ENCODE data around the gene ABAT. TPM values are rescaled to one million over a fixed set of nuclear protein-coding genes. Genes with fewer than 3 reads are reported as not detected.
"Not testable (repeated sequence)": the region's sequence is repeated elsewhere in the genome, so short reads cannot be mapped to it uniquely, and the experiment has no call there.

Gene ABAT
- total RNA-seq, 2 experiments from 2014 or later, result 2.9 to 3.0 TPM

GRCh38 chr16:8742068-8742467, 67.7 kb downstream of the ABAT start:
- no peaks in the 10 kb centered on the region for H3K9me3 Mint-ChIP-seq (ENCODE audit: insufficient read depth)
- no peak for ATAC-seq
- POLR2A ChIA-PET, result no interaction called here
- CTCF ChIA-PET, result no interaction called here
- no peaks in the 10 kb centered on the region for H3K36me3 Mint-ChIP-seq (ENCODE audit: low read depth)
- no peaks in the 10 kb centered on the region for H3K4me1 Mint-ChIP-seq (ENCODE audit: low read depth)
- H3K27ac Mint-ChIP-seq, result no peak overlapping the region
- no peak for DNase-seq
- no peak overlapping the region for H3K4me3 Mint-ChIP-seq
- no peaks in the 10 kb centered on the region for H3K27me3 Mint-ChIP-seq (ENCODE audit: low read depth)

DNA sequence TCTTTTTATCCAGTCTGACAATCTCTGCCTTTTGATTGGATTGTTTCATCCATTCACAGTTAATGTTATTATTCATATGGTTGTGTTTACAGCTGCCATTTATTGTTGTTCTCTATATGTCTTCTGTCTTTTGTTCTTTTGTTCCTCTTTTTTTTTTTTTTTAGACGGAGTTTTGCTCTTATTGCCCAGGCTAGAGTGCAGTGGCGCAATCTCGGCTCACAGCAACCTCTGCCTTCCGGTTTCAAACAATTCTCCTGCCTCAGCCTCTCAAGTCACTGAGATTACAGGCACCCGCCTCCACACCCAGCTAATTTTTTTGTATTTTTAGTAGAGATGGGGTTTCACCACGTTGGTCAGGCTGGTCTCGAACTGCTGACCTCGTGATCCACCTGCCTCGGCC, 74.5 kb downstream of the ABAT start:
- ATAC-seq; H3K36me3 Mint-ChIP-seq (ENCODE audit: low read depth); CTCF ChIA-PET; H3K27ac Mint-ChIP-seq; H3K4me3 Mint-ChIP-seq; POLR2A ChIA-PET; H3K27me3 Mint-ChIP-seq (ENCODE audit: low read depth); DNase-seq; H3K4me1 Mint-ChIP-seq (ENCODE audit: low read depth); H3K9me3 Mint-ChIP-seq (ENCODE audit: insufficient read depth): not testable (repeated sequence)

DNA sequence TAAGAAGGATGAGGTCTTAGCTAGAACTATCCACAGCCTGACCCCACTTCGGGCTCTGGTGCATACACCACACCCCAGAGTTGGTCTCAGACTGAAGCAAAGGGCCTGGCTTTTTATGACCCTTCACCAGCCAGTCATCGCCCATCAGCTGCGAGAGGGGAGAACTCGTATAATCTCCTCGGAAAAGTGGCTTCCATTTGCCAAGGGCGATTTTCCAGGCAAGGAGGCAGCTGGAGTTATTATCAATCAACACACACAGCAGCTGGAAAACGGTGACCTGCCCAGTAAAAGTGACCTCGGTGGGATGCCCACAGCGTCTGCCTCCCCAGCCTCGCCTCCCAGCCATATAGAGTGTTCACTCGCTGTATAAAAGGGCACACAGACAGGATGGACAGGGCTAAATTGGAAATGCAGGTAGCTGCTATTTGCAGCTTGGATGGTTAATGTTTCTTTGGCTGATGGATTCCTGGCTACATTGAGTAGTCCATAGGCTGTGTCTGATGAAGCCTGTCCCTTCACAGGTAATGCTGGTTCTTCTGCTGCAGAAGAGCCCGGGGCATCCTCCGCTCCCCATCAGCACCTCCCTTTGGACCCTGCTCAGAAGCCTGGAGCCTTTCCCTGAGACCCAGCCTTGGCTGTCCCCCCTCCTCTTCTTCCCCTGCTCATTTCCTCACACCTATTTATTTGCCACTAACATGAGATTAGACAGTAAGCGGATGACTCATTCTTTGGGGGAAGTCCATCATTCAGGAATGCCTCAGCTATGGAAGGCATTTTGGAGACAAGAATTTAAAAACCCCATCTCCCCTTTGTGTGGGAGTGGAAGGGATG, 77.3 kb downstream of the ABAT start:
- Mint-ChIP-seq H3K4me3 (no peak overlapping the region), H3K36me3 (ENCODE audit: low read depth) (no peaks in the 10 kb centered on the region), H3K9me3 (ENCODE audit: insufficient read depth) (no peaks in the 10 kb centered on the region), H3K4me1 (ENCODE audit: low read depth) (no peaks in the 10 kb centered on the region), H3K27me3 (ENCODE audit: low read depth) (no peaks in the 10 kb centered on the region), H3K27ac (no peak overlapping the region)
- ATAC-seq (no peak), DNase-seq (no peak)
- POLR2A ChIA-PET, result no interaction called here
- CTCF ChIA-PET, result no interaction called here

DNA sequence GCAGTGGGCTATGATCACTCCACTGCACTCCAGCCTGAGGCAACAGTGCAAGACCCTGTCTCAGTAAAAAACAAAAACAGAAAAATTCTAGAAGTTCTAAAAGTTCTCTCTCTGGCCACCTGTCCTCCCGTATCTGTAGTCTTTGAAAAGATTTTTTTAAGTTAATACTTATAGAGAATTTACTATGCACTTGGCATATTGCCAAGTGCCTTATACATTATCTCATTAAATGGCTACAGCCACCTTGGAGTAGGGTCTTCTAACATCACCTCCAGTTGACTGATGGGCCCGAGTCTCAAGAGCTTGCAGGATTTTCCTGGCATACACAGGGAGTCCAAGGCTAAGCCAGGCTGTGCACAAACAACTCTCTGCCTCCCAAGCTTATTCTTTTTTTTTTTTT, 78.3 kb downstream of the ABAT start:
- H3K27me3 Mint-ChIP-seq (ENCODE audit: low read depth), result no peaks in the 10 kb centered on the region
- no peaks in the 10 kb centered on the region for H3K9me3 Mint-ChIP-seq (ENCODE audit: insufficient read depth)
- ATAC-seq, result no peak
- H3K4me1 Mint-ChIP-seq (ENCODE audit: low read depth), result no peaks in the 10 kb centered on the region
- no peak overlapping the region for H3K27ac Mint-ChIP-seq
- H3K4me3 Mint-ChIP-seq, result no peak overlapping the region
- DNase-seq, result no peak
- CTCF ChIA-PET, result no interaction called here
- POLR2A ChIA-PET, result no interaction called here
- H3K36me3 Mint-ChIP-seq (ENCODE audit: low read depth), result no peaks in the 10 kb centered on the region

GRCh38 chr16:8753416-8754054, 79.1 kb downstream of the ABAT start:
- ATAC-seq (no peak), DNase-seq (no peak)
- no peak overlapping the region for H3K27ac Mint-ChIP-seq
- H3K4me3 Mint-ChIP-seq, result no peak overlapping the region
- no peaks in the 10 kb centered on the region for H3K4me1 Mint-ChIP-seq (ENCODE audit: low read depth)
- no peaks in the 10 kb centered on the region for H3K27me3 Mint-ChIP-seq (ENCODE audit: low read depth)
- no peaks in the 10 kb centered on the region for H3K36me3 Mint-ChIP-seq (ENCODE audit: low read depth)
- ChIA-PET CTCF (interaction anchor here (1.9 kb wide), 1 partner anchor 126 kb away, joined by 4 read pairs; no protein-coding TSS in a partner anchor), POLR2A (no interaction called here)
- H3K9me3 Mint-ChIP-seq (ENCODE audit: insufficient read depth), result no peaks in the 10 kb centered on the region

DNA sequence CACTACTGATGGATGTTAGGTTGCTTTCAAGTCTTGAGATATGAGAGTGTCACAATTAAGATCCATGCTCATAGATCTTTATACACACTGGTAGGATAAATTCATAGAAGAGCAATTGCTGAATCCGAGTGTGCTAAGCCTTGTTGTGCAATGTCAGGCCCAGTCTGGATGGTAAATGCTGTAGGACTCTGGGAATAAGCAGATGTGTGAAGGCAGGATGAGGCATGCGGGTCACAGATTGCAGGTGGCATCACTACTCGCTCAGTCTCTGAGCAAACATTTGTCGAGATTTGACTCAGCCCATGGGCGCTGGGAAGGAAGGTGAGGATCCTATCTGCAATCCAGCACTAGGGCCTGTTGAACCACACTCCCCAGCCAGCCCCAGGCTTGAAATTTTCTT, 82.3 kb downstream of the ABAT start:
- ChIA-PET CTCF (no interaction called here), POLR2A (no interaction called here)
- Mint-ChIP-seq H3K36me3 (ENCODE audit: low read depth) (no peaks in the 10 kb centered on the region), H3K9me3 (ENCODE audit: insufficient read depth) (no peaks in the 10 kb centered on the region), H3K27me3 (ENCODE audit: low read depth) (no peaks in the 10 kb centered on the region), H3K4me3 (no peak overlapping the region), H3K4me1 (ENCODE audit: low read depth) (no peaks in the 10 kb centered on the region), H3K27ac (no peak overlapping the region)
- ATAC-seq (no peak), DNase-seq (no peak)

GRCh38 chr16:8758022-8758421, 83.6 kb downstream of the ABAT start:
- Mint-ChIP-seq H3K36me3 (ENCODE audit: low read depth) (no peaks in the 10 kb centered on the region), H3K9me3 (ENCODE audit: insufficient read depth) (no peaks in the 10 kb centered on the region), H3K27me3 (ENCODE audit: low read depth) (no peaks in the 10 kb centered on the region), H3K27ac (no peak overlapping the region), H3K4me3 (no peak overlapping the region), H3K4me1 (ENCODE audit: low read depth) (no peaks in the 10 kb centered on the region)
- DNase-seq (no peak), ATAC-seq (no peak)
- CTCF ChIA-PET, result no interaction called here
- POLR2A ChIA-PET, result no interaction called here

GRCh38 chr16:8760021-8760420, 85.6 kb downstream of the ABAT start:
- Mint-ChIP-seq H3K4me1 (ENCODE audit: low read depth) (no peaks in the 10 kb centered on the region), H3K36me3 (ENCODE audit: low read depth) (no peaks in the 10 kb centered on the region), H3K4me3 (no peak overlapping the region), H3K27ac (no peak overlapping the region), H3K9me3 (ENCODE audit: insufficient read depth) (no peaks in the 10 kb centered on the region), H3K27me3 (ENCODE audit: low read depth) (no peaks in the 10 kb centered on the region)
- POLR2A ChIA-PET, result no interaction called here
- DNase-seq (no peak), ATAC-seq (no peak)
- CTCF ChIA-PET, result no interaction called here

DNA sequence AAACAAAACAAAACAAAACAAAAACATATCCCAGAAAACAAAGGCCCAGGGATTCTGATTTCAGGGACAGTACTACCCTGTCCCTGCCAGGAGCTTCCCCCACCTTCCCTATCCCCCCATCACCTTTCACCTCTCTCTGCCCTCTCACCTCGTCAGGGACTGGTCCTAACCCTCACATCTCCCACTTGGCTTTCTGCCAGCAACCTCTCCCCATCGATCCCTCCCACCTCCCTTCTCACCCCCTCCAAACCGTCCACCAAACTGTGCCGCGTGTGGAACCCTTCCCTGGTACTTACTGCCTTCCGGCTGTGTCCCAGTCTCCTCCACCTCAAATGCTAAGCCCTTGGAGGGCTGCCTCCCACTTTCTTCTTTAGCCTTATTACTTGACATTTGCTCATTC, 86.7 kb downstream of the ABAT start:
- Mint-ChIP-seq H3K36me3 (ENCODE audit: low read depth) (no peaks in the 10 kb centered on the region), H3K4me3 (no peak overlapping the region), H3K27me3 (ENCODE audit: low read depth) (no peaks in the 10 kb centered on the region), H3K4me1 (ENCODE audit: low read depth) (no peaks in the 10 kb centered on the region), H3K9me3 (ENCODE audit: insufficient read depth) (no peaks in the 10 kb centered on the region), H3K27ac (no peak overlapping the region)
- POLR2A ChIA-PET, result no interaction called here
- DNase-seq (no peak), ATAC-seq (no peak)
- CTCF ChIA-PET, result no interaction called here

GRCh38 chr16:8762254-8762653, 87.8 kb downstream of the ABAT start:
- ChIA-PET CTCF (no interaction called here), POLR2A (no interaction called here)
- DNase-seq (no peak), ATAC-seq (no peak)
- Mint-ChIP-seq H3K4me1 (ENCODE audit: low read depth) (no peaks in the 10 kb centered on the region), H3K27me3 (ENCODE audit: low read depth) (no peaks in the 10 kb centered on the region), H3K36me3 (ENCODE audit: low read depth) (no peaks in the 10 kb centered on the region), H3K27ac (no peak overlapping the region), H3K4me3 (no peak overlapping the region), H3K9me3 (ENCODE audit: insufficient read depth) (no peaks in the 10 kb centered on the region)

DNA sequence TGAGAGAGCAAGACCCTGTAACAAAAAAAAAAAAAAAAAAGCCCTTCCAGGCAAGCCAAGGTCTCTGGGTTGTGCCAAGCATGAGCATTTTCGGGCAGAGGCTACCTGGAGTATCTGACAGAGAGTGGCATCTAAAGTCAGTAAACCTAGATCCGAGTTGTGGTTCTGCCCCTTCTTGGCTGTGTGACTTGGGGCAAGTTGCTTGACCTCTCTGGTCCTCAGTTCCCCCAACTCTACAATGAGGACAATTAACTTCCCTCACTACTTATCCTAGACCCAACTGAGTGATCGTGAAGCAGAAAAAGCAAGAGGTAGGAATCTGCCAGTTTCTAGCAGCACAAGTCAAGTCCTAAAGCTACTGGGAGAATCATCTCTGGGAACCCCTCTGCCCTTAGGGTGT, 88.7 kb downstream of the ABAT start:
- DNase-seq (no peak), ATAC-seq (no peak)
- H3K27ac Mint-ChIP-seq, result no peak overlapping the region
- CTCF ChIA-PET, result no interaction called here
- H3K27me3 Mint-ChIP-seq (ENCODE audit: low read depth), result no peaks in the 10 kb centered on the region
- H3K4me3 Mint-ChIP-seq, result no peak overlapping the region
- no peaks in the 10 kb centered on the region for H3K36me3 Mint-ChIP-seq (ENCODE audit: low read depth)
- no peaks in the 10 kb centered on the region for H3K9me3 Mint-ChIP-seq (ENCODE audit: insufficient read depth)
- POLR2A ChIA-PET, result no interaction called here
- H3K4me1 Mint-ChIP-seq (ENCODE audit: low read depth), result no peaks in the 10 kb centered on the region

- ChIA-PET POLR2A (no interaction called here), CTCF (no interaction called here)
- ATAC-seq (no peak), DNase-seq (no peak)
- H3K4me1 Mint-ChIP-seq (ENCODE audit: low read depth), result no peaks in the 10 kb centered on the region
- H3K27me3 Mint-ChIP-seq (ENCODE audit: low read depth), result no peaks in the 10 kb centered on the region
- no peaks in the 10 kb centered on the region for H3K36me3 Mint-ChIP-seq (ENCODE audit: low read depth)
- H3K27ac Mint-ChIP-seq, result no peak overlapping the region
- H3K9me3 Mint-ChIP-seq (ENCODE audit: insufficient read depth), result no peaks in the 10 kb centered on the region
- H3K4me3 Mint-ChIP-seq, result no peak overlapping the region
Observed at GRCh38 chr16:8763899-8764298, 89.5 kb downstream of the ABAT start.
